Activated CD4-positive, alpha-beta T cell treated with anti-CD3 and anti-CD28 coated beads for 24 hours (primary cell): ENCODE data around the gene SLC27A5.
"Not testable (repeated sequence)": the region's sequence is repeated elsewhere in the genome, so short reads cannot be mapped to it uniquely, and the experiment has no call there.

Experiments used
- DNase-seq, 2 donors: peaks; one replicate each; pipeline ENCODE4 v3.0.0-alpha.2; 2020; ENCODE audit warnings: low read depth in 2 of 2

SLC27A5 gene

GRCh38 chr19:58469241-58470013 is 42.4 kb downstream of the SLC27A5 start:
- no peak for DNase-seq

GRCh38 chr19:58468216-58468839 is 43.5 kb downstream of the SLC27A5 start:
- no peak for DNase-seq

DNA sequence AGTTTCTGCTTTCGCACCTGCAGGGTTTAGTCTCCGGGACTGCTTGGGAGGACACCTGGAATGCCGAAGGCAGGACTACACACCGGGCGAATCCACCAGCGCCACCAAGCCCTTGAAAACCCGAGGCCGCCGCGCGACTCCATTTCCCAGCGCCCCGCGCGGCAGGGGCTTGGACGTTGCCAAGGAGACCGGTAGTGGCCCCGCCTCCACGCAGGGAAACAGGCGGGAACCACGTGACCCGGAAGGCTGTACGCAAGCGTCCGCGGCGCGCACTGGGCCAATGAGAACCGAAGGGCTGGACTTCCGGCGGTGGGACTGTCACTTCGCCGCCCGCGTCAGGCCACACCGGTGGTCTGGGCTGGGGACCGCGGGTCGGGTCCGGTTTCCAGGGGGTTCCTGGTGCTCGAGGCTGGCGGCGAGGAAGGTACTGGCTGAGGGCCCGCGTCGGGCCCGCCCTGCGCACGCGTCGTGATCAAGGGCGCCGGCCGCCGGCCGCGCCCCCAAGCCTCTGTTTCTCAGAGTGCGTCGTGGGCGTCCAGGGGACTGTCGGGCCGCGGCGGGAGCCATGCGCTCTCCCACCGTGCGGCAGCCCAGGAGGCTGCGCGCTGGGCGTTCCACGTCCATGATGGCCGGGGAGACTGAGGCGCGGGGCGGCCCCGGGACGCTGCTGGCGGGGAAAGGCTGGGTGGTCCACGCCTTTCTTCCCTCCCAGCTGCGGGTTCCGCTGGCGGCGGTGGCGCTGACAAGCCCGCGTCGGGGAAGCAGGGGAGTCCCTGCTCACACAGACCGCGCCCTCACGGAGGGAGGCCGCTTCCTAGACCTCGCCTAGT is 44.8 kb downstream of the SLC27A5 start, which contains the start of gene ZNF324:
ZNF324 (plus strand) TSS at position 321 of the 830 bp plus-strand sequence. CDS start 2,106 bp downstream, outside the sequence.
- DNase-seq: peak; percentile 96 to 99

DNA sequence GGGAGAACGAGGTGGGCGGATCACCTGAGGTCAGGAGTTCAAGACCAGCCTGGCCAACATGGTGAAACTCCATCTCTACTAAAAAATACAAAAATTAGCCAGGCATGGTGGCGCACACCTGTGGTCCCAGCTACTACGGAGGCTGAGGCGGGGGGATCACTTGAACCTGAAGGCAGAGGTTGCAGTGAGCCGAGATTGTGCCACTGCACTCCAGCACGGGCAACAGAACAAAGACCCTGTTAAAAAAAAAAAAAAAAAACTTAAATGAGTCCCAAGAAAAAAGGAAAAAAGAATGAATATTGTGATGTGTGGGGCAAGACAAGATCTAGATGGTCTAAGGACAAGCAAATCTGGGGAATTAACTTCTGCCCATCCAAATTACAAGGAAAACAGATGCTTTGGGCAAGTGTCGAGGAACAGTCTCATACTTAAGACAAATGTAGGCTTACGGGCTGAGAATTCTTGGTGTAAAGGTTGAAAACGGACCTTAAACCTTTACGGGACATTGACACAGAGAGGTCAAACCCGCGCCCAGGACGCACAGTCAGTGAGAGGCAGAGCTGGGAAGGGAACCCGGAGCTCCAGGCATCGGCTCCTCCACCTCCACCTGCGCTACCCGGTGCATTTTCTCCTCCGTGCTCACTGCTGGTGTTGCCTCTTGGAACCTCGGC is 45.6 kb downstream of the SLC27A5 start:
- DNase-seq: no peak

- DNase-seq: no peak
Measured at GRCh38 chr19:58460039-58460438, 51.8 kb downstream of the SLC27A5 start.

GRCh38 chr19:58456111-58456510 is 55.7 kb downstream of the SLC27A5 start:
- no peak for DNase-seq

GRCh38 chr19:58455306-58455705 is 56.5 kb downstream of the SLC27A5 start:
- no peak for DNase-seq

- no peak for DNase-seq
Measured at GRCh38 chr19:58453743-58454142, 58.0 kb downstream of the SLC27A5 start.

DNA sequence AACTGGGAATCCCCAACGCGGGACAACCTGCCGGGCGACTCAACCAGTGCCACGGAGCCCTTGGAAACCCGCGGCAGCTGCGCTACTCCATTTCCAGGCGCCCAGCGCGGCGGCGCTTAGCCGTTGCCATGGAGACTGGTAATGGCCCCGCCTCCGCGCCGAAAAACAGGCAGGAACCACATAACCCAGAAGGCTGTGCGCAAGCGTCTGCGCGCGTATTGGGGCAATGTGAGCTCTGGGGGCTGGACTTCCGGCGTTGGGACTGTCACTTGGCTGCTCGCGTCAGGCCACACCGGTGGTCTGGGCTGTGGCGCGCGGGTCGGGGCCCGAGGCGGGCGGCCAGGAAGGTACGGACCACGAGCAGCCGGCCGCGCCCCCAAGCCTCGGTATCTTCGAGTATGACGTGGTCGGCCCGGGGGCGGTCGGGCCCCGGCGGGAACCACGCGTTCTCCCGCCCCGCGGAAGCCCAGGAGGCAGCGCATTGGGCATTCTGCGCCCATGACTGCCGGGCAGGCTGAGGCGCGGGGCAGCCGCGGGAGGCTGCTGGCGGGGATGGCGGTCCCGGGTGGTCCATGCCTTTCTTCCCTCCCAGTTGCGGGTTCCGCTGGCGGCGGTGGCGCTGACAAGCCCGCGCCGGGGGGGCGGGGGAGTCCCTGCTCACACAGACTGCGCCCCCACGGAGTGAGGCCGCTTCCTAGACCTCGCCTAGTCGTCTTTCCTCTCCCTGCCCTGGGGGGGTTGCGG is 60.3 kb downstream of the SLC27A5 start, which contains the start of gene ZNF324B:
ZNF324B (plus strand) TSS at position 265 of the 744 bp plus-strand sequence. CDS start 2,080 bp downstream, outside the sequence.
- DNase-seq: peak; percentile 91 to 94

- no peak for DNase-seq
Measured at GRCh38 chr19:58450856-58451357, 60.9 kb downstream of the SLC27A5 start.

GRCh38 chr19:58449980-58450379 is 61.8 kb downstream of the SLC27A5 start:
- not testable (repeated sequence) for DNase-seq

DNA sequence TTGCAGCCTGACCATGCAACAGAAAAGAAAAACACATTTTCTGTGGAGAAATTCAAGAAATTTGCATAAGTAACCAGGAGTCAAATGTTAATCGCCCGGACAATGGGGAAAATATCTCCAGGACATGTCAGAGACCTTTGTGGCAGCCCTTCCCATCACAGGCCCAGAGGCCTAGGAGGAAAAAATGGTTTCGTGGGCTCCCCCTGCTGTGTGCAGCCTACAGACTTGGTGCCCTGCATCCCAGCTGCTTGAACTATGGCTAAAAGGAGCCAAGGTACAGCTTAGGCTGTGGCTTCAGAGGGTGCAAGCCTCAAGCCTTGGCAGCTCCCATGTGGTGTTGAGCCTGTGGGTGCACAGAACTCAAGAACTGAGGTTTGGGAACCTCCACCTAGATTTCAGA is 62.9 kb downstream of the SLC27A5 start:
- DNase-seq: not testable (repeated sequence)
